ENCODE measurements around the gene PRDX3. TPM values are rescaled to one million over a fixed set of nuclear protein-coding genes. Genes with fewer than 3 reads are reported as not detected.

Gene PRDX3
- total RNA-seq, 2 donors from 2014 or later, result 153 to 173 TPM

GRCh38 chr10:119120875-119121274, 57.7 kb downstream of the PRDX3 start:
- H3K36me3 Mint-ChIP-seq (ENCODE audit: low read depth), result peaks cover 77% of the 10 kb centered on the region
- no peaks in the 10 kb centered on the region for H3K27me3 Mint-ChIP-seq (ENCODE audit: insufficient read depth)
- WGBS, 2 experiments (ENCODE audit: insufficient coverage in 1 of 2, insufficient read length in 1 of 2), result 80 to 100% methylated on average over 1 to 2 of the region's 2 CpGs

DNA sequence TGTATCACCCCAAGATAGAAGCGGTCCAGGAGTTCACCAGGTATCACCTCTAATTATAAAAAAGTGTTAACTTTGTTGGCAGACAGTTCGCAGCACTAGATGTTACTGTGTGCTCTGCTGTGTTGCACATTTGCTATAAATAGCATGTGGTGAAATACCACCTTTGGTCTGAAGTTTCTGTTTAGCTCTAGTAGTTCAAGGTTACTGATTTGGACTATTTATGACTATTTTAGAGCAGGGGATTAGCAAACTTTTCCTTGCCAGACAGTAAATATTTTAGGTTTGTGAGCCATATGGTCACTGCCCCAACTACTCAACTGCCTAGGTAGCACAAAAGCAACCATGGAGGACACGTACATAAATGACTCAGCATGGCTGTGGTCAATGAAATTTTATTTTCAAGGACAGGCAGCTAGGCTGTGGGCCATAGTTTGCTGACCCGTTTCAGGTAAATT, 58.2 kb downstream of the PRDX3 start:
- Histone ChIP-seq H3K27me3 (ENCODE audit: control insufficient read depth, insufficient read depth, low read length, poor library complexity, severe bottlenecking) (no peaks in the 10 kb centered on the region), H3K27ac (ENCODE audit: low read depth, low read length) (no peak overlapping the region), H3K9me3 (ENCODE audit: control insufficient read depth, low read length) (no peaks in the 10 kb centered on the region), H3K36me3 (ENCODE audit: control insufficient read depth, insufficient read depth, low read length) (peaks cover 73% of the 10 kb centered on the region), H3K4me1 (ENCODE audit: control insufficient read depth, insufficient read depth, low read length) (no peaks in the 10 kb centered on the region), H3K9ac (ENCODE audit: extremely low read depth, low read length, poor library complexity, severe bottlenecking) (no peak overlapping the region), H3K4me3 (ENCODE audit: low read length) (no peak overlapping the region)
- H3K4me3 Mint-ChIP-seq, result no peak overlapping the region
- H3K36me3 Mint-ChIP-seq (ENCODE audit: low read depth), result peaks cover 74% of the 10 kb centered on the region
- no peak for DNase-seq
- no peaks in the 10 kb centered on the region for H3K9me3 Mint-ChIP-seq
- no peaks in the 10 kb centered on the region for H3K27me3 Mint-ChIP-seq (ENCODE audit: insufficient read depth)
- TF ChIP-seq, protein P1, sequence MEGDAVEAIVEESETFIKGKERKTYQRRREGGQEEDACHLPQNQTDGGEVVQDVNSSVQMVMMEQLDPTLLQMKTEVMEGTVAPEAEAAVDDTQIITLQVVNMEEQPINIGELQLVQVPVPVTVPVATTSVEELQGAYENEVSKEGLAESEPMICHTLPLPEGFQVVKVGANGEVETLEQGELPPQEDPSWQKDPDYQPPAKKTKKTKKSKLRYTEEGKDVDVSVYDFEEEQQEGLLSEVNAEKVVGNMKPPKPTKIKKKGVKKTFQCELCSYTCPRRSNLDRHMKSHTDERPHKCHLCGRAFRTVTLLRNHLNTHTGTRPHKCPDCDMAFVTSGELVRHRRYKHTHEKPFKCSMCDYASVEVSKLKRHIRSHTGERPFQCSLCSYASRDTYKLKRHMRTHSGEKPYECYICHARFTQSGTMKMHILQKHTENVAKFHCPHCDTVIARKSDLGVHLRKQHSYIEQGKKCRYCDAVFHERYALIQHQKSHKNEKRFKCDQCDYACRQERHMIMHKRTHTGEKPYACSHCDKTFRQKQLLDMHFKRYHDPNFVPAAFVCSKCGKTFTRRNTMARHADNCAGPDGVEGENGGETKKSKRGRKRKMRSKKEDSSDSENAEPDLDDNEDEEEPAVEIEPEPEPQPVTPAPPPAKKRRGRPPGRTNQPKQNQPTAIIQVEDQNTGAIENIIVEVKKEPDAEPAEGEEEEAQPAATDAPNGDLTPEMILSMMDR (conservative IDR thresholded peaks at IDR 0.05), result no peak
- 93 to 96% methylated on average over 2 to 4 of the region's 4 CpGs for WGBS, 2 experiments (ENCODE audit: insufficient coverage in 1 of 2, insufficient read length in 1 of 2)
- no peak overlapping the region for H3K27ac Mint-ChIP-seq
- H3K4me1 Mint-ChIP-seq, result no peaks in the 10 kb centered on the region

More at GRCh38 chr10:119120875-119121274, 57.7 kb downstream of the PRDX3 start:
- H3K27ac ChIP-seq (ENCODE audit: low read depth, low read length), result no peak overlapping the region
- no peak overlapping the region for H3K4me3 ChIP-seq (ENCODE audit: low read length)
- TF ChIP-seq, protein P1 (conservative IDR thresholded peaks at IDR 0.05), result no peak
- H3K9me3 ChIP-seq (ENCODE audit: control insufficient read depth, low read length), result no peaks in the 10 kb centered on the region
- H3K27ac Mint-ChIP-seq, result no peak overlapping the region
- no peaks in the 10 kb centered on the region for H3K4me1 Mint-ChIP-seq
- H3K9me3 Mint-ChIP-seq, result no peaks in the 10 kb centered on the region
- no peak for DNase-seq
- peaks cover 74% of the 10 kb centered on the region for H3K36me3 ChIP-seq (ENCODE audit: control insufficient read depth, insufficient read depth, low read length)
- no peaks in the 10 kb centered on the region for H3K27me3 ChIP-seq (ENCODE audit: control insufficient read depth, insufficient read depth, low read length, poor library complexity, severe bottlenecking)
- no peaks in the 10 kb centered on the region for H3K4me1 ChIP-seq (ENCODE audit: control insufficient read depth, insufficient read depth, low read length)
- no peak overlapping the region for H3K4me3 Mint-ChIP-seq
- H3K9ac ChIP-seq (ENCODE audit: extremely low read depth, low read length, poor library complexity, severe bottlenecking), result no peak overlapping the region

- H3K27ac ChIP-seq (ENCODE audit: low read depth, low read length), result no peak overlapping the region
- 89 to 100% methylated on average over 1 of the region's 1 CpG for WGBS, 2 experiments (ENCODE audit: insufficient coverage in 1 of 2, insufficient read length in 1 of 2)
- Mint-ChIP-seq H3K27me3 (ENCODE audit: insufficient read depth) (no peaks in the 10 kb centered on the region), H3K9me3 (no peaks in the 10 kb centered on the region), H3K27ac (no peak overlapping the region), H3K4me3 (no peak overlapping the region), H3K36me3 (ENCODE audit: low read depth) (peaks cover 73% of the 10 kb centered on the region), H3K4me1 (no peaks in the 10 kb centered on the region)
- no peak overlapping the region for H3K9ac ChIP-seq (ENCODE audit: extremely low read depth, low read length, poor library complexity, severe bottlenecking)
- H3K9me3 ChIP-seq (ENCODE audit: control insufficient read depth, low read length), result no peaks in the 10 kb centered on the region
- DNase-seq, result no peak
- no peaks in the 10 kb centered on the region for H3K27me3 ChIP-seq (ENCODE audit: control insufficient read depth, insufficient read depth, low read length, poor library complexity, severe bottlenecking)
- H3K4me1 ChIP-seq (ENCODE audit: control insufficient read depth, insufficient read depth, low read length), result no peaks in the 10 kb centered on the region
- peaks cover 73% of the 10 kb centered on the region for H3K36me3 ChIP-seq (ENCODE audit: control insufficient read depth, insufficient read depth, low read length)
- no peak overlapping the region for H3K4me3 ChIP-seq (ENCODE audit: low read length)
- TF ChIP-seq, protein P1 (conservative IDR thresholded peaks at IDR 0.05), result no peak
Observed at GRCh38 chr10:119119400-119119799, 59.2 kb downstream of the PRDX3 start.
